Loucy (cell line): ENCODE data around the gene TMEM63A.

ENCODE experiments used
- H2AFZ ChIP-seq: fragments of 200-600 bp; sonication (generic); 2 replicates; pipeline ENCODE4 v1.6.0; 2016; ENCODE audit warnings: antibody characterized with exemption, mild to moderate bottlenecking, low read length, moderate library complexity
- H3F3A ChIP-seq: fragments of 200-600 bp; 2 replicates; pipeline ENCODE4 v1.6.0; 2016; ENCODE audit warnings: antibody characterized with exemption, low read depth, mild to moderate bottlenecking
- H3K27me3 ChIP-seq: fragments of 200-600 bp; sonication (generic); 2 replicates; pipeline ENCODE4 v1.6.1; 2014; ENCODE audit warnings: low read length, mild to moderate bottlenecking; ENCODE audit not compliant: insufficient read depth, poor library complexity, severe bottlenecking
- H3K36me3 ChIP-seq: fragments of 200-600 bp; sonication (generic); 2 replicates; pipeline ENCODE4 v1.6.1; 2016; ENCODE audit warnings: low read length; ENCODE audit not compliant: insufficient read depth
- H3K4me1 ChIP-seq: fragments of 200-600 bp; sonication (generic); 2 replicates; pipeline ENCODE4 v1.5.1; 2014; ENCODE audit warnings: low read length, mild to moderate bottlenecking; ENCODE audit not compliant: insufficient read depth, poor library complexity, severe bottlenecking
- H3K4me2 ChIP-seq: fragments of 200-600 bp; sonication (generic); 2 replicates; pipeline ENCODE4 v1.6.0; 2014; ENCODE audit warnings: antibody characterized with exemption, low read length, low read depth, mild to moderate bottlenecking; ENCODE audit not compliant: poor library complexity, severe bottlenecking
- H3K4me3 ChIP-seq: fragments of 200-600 bp; sonication (generic); 2 replicates; pipeline ENCODE4 v1.5.1; 2014; ENCODE audit warnings: low read length, mild to moderate bottlenecking, mixed read lengths; ENCODE audit not compliant: poor library complexity, severe bottlenecking
- H3K79me2 ChIP-seq: fragments of 200-600 bp; sonication (generic); 2 replicates; pipeline ENCODE4 v1.6.1; 2014; ENCODE audit warnings: low read length; ENCODE audit not compliant: insufficient read depth
- H3K9ac ChIP-seq: fragments of 200-600 bp; sonication (generic); 2 replicates; pipeline ENCODE4 v1.6.0; 2014; ENCODE audit warnings: mild to moderate bottlenecking, low read depth, low read length, moderate library complexity; ENCODE audit not compliant: poor library complexity, severe bottlenecking
- H3K9me2 ChIP-seq: fragments of 200-600 bp; sonication (generic); replicated peaks from 2 replicates; pipeline ENCODE4 v1.6.1; 2016; ENCODE audit warnings: low read depth, low read length, mixed read lengths
- H3K9me3 ChIP-seq: fragments of 200-600 bp; sonication (generic); 2 replicates; pipeline ENCODE4 v1.6.1; 2014; ENCODE audit warnings: mild to moderate bottlenecking, antibody characterized with exemption, low read length, low read depth; ENCODE audit not compliant: insufficient read depth
- H4K20me1 ChIP-seq: fragments of 200-600 bp; sonication (generic); 2 replicates; pipeline ENCODE4 v1.6.0; 2014; ENCODE audit warnings: antibody characterized with exemption, low read length, mild to moderate bottlenecking; ENCODE audit not compliant: insufficient read depth, poor library complexity, severe bottlenecking
- EZH2phosphoT487 ChIP-seq: fragments of 200-600 bp; IDR thresholded peaks from 2 replicates; pipeline ENCODE4 v1.6.1; 2018; ENCODE audit warnings: antibody characterized with exemption, mild to moderate bottlenecking, moderate library complexity, borderline replicate concordance
- TF ChIP-seq, protein P1 (sequence below): fragments of 200-600 bp; sonication (generic); conservative IDR thresholded peaks from 2 replicates; pipeline ENCODE4 v1.5.1; 2014; ENCODE audit warnings: mild to moderate bottlenecking, antibody characterized with exemption, low read length

Gene TMEM63A

DNA sequence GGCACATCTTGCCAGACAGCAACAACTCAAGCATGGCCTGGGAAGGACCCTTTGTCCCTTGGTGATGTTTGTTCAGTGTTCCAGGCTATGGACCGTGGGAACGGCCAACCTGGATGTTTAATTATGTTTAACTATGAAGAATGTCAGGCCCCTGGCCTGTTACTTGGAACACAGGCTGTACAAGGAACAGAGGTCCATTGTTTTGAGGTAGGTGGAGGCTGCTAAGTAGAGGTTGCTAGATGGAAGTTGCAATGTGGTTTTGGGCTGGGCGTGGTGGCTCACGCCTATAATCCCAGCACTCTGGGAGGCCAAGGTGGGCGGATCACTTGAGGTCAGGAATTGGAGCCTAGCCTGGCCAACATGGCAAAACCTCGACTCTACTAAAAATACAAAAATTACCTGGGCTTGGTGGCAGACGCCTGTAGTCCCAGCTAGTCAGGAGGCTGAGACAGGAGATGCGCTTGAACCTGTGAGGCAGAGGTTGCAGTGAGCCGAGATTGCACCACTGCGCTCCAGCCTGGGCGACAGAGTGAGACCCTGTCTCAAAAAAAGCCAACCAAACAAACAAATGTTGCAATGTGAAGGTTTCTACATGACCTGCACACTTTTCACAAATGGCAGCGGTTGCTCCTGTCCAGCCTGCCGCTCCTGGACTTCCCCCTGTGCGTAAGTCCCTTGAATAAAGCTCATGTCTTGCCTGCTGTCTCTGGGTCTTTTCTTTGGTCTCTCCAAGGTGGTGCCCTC lies 9.2 kb upstream of the TMEM63A start:
- no peaks in the 10 kb centered on the region for H3K79me2 ChIP-seq
- no peaks in the 10 kb centered on the region for H4K20me1 ChIP-seq
- H3K9ac ChIP-seq: no peak overlapping the region
- H3K4me1 ChIP-seq: peaks cover 3% of the 10 kb centered on the region
- H3F3A ChIP-seq: no peaks in the 10 kb centered on the region
- no peaks in the 10 kb centered on the region for H3K36me3 ChIP-seq
- H3K27me3 ChIP-seq: no peaks in the 10 kb centered on the region
- no peak overlapping the region for H2AFZ ChIP-seq
- no peak overlapping the region for H3K4me3 ChIP-seq
- H3K9me2 ChIP-seq: no peaks in the 10 kb centered on the region
- H3K9me3 ChIP-seq: no peaks in the 10 kb centered on the region
- no peak overlapping the region for H3K4me2 ChIP-seq
- TF ChIP-seq EZH2phosphoT487: no peak
- TF ChIP-seq, protein P1, sequence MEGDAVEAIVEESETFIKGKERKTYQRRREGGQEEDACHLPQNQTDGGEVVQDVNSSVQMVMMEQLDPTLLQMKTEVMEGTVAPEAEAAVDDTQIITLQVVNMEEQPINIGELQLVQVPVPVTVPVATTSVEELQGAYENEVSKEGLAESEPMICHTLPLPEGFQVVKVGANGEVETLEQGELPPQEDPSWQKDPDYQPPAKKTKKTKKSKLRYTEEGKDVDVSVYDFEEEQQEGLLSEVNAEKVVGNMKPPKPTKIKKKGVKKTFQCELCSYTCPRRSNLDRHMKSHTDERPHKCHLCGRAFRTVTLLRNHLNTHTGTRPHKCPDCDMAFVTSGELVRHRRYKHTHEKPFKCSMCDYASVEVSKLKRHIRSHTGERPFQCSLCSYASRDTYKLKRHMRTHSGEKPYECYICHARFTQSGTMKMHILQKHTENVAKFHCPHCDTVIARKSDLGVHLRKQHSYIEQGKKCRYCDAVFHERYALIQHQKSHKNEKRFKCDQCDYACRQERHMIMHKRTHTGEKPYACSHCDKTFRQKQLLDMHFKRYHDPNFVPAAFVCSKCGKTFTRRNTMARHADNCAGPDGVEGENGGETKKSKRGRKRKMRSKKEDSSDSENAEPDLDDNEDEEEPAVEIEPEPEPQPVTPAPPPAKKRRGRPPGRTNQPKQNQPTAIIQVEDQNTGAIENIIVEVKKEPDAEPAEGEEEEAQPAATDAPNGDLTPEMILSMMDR: no peak

DNA sequence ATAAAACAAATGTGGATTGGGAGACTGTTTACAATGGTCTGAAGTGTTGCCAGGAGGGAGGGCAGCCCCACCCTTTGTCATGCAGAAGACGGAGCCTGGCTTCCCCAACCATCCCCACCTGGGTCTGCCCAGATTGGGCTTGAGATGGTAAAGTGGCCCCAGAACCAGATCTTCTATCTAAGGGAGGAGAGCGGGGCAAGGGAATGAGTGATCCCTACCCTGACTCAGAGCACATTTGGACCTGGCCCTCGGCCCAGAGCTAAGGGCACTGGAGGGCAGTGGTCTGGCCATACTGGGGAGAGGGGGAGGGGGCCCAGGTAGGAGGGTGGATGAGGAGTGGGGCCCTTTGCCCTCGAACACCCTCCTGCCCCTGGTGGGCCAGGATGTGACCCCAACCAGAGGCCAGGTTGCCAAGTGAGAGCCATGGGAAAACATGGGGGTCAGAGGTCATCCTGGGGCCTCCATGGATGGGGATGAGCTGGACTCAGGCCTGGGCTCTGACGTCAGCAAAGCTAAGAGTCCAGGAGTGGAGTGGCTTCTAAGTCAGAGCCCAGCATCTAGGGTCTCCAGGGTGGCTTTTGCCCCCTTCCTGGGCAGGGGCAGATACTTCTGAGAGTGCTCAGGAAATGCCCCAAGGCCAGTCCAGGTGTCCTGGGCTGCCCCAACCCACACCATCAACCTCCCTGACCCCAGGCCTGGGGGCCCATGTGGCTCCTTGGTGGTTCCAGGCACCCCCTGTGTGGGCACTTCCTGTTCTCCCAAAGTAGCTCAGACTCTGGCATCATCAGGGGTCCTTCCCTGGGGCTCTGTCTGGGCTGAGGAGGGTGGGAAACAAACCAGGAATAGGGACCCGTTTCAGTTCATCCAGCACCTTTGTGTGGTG lies 8.4 kb upstream of the TMEM63A start:
- Histone ChIP-seq H2AFZ (no peak overlapping the region), H3F3A (no peaks in the 10 kb centered on the region), H3K4me2 (no peak overlapping the region), H3K36me3 (no peaks in the 10 kb centered on the region), H3K4me3 (no peak overlapping the region), H3K9ac (no peak overlapping the region), H3K9me3 (no peaks in the 10 kb centered on the region), H3K27me3 (no peaks in the 10 kb centered on the region), H3K9me2 (no peaks in the 10 kb centered on the region), H3K4me1 (no peaks in the 10 kb centered on the region), H3K79me2 (no peaks in the 10 kb centered on the region), H4K20me1 (no peaks in the 10 kb centered on the region)
- TF ChIP-seq EZH2phosphoT487: no peak
- TF ChIP-seq, protein P1: no peak

DNA sequence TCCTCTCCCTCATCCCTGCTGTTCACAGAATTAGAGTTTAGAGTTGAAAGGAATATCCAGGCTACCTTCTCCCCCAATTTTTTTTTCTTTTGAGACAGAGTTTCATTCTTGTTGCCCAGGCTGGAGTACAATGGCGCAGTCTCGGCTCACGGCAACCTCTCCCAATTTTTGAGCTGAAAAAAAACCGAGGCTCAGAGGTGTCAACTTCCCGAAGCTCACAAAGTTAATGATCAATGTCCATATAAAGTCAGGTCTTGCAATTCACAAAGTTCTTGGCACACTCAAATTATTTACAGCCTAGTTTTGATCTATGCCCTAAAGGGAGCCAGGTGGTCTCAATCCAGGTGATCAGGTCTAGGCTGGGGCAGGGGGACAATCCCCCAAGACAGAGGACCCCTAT lies 7.6 kb upstream of the TMEM63A start:
- TF ChIP-seq, protein P1: no peak
- TF ChIP-seq EZH2phosphoT487: no peak
- H3F3A ChIP-seq: no peaks in the 10 kb centered on the region
- no peak overlapping the region for H3K9ac ChIP-seq
- no peaks in the 10 kb centered on the region for H4K20me1 ChIP-seq
- no peak overlapping the region for H2AFZ ChIP-seq
- no peaks in the 10 kb centered on the region for H3K36me3 ChIP-seq
- no peak overlapping the region for H3K4me3 ChIP-seq
- H3K9me2 ChIP-seq: no peaks in the 10 kb centered on the region
- no peaks in the 10 kb centered on the region for H3K79me2 ChIP-seq
- H3K27me3 ChIP-seq: no peaks in the 10 kb centered on the region
- no peaks in the 10 kb centered on the region for H3K9me3 ChIP-seq
- H3K4me1 ChIP-seq: no peaks in the 10 kb centered on the region
- no peak overlapping the region for H3K4me2 ChIP-seq
